Putamen (tissue), 1 donor: ENCODE data around the gene FAM187B.
"Not testable (repeated sequence)": the region's sequence is repeated elsewhere in the genome, so short reads cannot be mapped to it uniquely, and the experiment has no call there.

Experiments used
- DNase-seq: peaks from one replicate; pipeline ENCODE4 v3.0.0-alpha.2; 2016; ENCODE audit warnings: low spot score

FAM187B gene

DNA sequence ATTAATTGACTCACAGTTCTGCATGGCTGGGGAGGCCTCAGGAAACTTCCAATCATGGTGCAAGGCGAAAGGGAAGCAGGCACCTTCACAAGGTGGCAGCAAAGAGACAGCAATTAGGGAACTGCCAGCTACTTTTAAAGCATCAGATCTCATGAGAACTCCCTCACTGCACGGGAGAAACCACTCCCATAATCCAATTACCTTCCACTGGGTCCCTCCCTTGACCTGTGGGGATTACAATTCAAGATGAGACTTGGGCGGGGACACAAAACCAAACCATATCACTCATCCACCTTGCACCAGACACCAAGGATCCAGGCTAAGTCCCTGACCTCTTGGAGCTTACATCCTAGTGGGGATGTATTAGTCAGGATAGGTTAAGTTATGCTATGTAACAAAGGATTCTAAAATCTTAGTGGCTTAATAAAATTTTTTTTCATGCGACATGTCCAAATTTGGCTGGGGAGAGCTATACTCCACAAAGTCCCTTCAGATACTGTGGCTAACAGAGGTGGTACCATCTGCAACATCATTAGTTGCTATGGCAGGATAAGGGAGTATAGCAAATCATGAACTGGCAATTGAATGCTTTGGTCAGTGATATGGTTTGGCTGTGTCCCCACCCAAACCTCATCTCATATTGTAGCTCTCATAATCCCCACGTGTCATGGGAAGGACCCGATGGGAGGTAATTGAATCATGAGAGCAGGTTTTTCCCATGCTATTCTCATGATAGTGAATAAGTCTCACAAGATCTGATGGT is 8.3 kb upstream of the FAM187B start:
- no peak for DNase-seq

DNA sequence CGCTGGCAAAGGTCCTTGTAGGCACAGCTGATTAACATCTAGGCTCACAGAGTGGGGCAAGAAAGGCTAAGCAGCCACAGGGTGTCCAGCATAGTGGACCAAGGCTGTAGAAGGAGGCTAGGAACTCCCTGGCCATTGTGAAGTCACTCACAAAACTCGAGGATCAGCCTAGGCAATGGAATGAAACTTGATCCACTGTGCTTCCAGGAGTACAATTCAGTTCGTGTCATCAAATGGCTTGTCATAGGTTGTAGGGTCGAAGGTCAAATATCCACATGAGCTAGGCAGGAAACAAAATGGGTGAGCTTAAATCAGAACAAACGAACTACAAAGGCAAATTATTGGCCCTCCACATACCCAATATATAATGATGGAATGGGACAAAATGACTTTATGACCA is 4.4 kb upstream of the FAM187B start:
- DNase-seq = no peak

DNA sequence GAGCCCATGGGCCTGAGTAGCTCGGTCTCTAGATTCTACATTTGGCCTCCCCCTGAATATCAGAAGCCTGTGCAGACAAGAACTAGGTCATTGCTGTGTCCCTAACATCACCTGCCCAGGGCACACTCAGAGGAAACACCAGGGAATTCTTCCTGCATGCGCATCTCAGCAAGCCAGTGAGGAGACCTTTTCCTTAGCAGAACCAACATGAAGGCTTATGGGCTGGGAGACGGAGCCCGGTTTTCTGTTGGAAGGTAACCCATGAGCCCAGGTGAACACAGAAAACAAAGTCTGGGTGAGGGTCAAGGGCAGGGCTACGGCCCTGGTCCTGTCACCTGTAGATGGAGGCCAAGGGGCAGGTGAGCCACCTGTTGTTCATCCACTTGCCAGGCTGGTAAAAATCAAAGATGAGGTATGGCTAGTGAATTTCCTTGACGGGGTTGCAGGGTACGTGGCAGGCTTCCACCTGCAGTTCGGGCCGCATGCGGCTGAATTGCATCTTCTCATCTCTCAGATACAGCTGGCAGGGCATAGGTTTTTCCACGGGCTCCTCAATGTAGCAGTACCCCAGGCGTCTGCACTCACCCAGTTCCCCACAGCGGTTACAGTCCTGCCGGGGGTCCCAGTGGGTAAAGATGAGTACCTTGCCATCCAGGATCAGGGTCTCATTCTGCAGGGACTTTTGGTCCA is 3.6 kb upstream of the FAM187B start:
- DNase-seq = no peak

DNA sequence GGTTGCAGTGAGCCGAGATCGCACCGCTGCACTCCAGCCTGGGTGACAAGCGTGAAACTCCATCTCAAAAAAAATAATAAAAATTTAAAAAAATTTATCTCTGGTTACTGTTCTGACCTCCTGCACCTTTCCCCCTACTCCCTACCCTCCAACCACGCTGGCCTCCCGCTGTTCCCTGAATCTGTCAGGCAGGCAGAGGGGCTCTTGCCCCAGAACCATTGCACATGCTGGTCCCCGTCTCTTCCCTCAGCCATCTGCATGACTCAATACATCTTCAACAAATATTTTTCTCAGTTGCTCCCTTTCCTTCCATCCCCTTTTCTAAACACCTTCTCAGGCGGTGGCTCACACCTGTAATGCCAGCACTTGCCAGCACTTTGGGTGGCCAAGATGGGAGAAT is 1.1 kb upstream of the FAM187B start:
- DNase-seq = no peak

DNA sequence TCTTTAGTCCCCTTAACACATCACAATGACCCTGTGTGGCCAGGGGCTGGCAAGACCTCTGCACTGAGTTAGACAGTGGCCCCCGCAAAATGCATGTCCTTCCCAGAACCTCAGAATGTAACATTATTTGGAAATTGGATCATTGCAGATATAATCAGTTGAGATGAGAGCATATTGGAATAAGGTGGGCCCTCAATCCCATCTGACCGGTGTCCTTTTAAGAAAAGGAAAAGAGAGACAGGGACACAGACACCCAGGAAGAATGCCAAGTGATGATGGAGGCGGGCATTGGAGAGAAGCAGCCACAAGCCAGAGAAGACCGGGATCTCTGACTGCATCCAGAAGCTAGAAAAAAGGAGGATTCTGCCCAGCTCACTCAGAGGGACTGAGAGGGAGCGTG is 1.8 kb downstream of the FAM187B start:
- DNase-seq = no peak

DNA sequence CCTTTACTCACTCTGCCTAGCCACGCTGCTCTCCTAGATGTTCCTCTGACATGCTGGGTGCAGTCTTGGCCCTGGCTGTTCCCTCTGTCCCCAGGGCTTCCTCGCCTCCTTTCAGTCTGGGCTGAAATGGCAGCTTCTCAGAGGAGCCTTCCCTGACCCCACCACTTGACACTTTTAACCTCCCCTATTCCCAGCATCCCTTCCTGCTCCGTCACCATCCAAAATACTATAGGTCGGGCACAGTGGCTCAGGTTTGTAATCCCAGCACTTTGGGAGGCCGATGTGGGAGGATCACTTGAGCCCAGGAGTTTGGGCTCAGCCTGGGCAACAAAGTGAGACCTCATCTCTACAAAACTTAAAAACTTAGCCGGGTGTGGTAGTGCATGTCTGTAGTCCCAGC is 2.6 kb downstream of the FAM187B start:
- no peak for DNase-seq

DNA sequence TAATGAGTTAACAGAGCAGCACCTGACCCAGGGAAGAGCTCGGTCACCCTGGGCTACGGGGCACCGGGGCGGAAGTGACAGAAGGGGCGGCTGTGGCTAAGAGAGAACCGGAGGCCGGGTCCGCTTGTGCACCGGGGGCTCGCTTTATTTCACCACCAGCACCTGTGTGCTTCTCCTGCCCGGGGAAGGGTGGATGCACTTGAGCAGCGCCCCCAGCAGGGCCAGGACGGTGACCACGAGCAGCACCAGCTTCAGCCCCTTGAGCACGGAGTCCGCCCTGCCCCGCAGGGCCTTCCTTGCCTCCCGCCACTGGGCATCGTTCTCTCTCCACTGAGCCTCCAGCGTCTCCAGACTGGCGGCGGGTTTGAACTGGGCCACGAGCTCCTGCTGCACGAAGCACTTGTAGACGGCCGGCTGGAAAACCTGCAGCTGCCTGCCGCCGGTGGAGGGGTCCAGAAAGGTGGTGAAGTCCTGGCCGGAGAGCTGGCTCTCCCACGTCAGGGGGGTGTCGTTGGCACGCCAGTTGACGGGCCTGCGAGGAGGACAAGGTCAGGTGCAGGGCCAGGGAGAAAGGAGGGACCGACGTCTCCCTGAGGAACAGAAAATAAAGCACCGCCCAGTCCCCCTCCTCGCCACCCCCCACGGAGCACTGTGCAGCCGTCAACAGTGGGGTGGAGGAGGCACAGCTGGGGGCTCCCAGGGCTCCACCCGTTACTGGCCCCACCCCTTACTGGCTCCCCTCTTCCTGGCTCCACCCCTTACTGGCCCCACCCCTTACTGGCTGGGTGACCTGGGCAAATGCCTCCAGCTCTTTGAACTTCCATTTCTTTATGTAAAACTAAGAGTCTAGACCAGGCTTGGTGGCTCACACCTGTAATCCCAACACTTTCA is 3.6 kb downstream of the FAM187B start:
- no peak for DNase-seq

DNA sequence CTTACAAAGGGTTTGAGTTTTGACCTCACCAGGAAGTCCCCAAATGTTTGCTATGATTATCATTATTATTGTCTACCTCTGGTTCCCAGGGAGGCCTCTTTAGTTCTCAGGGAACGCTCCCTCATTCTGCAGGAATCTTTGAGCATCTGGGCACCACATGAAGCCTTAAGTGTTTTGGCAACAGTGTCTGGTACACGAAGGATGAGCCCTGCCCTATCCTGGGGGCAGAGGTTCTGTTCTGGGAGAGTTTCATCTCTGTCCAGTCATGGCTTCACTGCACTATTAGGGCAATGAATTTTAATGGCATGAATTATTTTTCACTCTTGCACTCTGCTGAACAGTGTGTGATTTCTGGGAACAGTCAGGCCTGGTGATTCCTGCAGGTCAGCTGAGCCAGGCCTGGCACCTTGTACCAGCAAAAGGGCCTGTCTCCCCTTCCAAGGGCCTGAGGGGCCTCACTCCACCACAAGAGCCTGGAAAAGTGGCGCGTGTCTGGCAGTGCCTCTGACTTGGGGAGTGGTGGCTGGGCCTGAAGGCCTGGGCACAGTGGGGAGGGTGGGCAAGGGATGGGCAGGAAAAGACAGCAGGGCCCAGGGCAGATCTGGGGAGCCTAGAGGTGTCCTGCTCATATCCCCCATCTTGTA is 4.6 kb downstream of the FAM187B start:
- DNase-seq = no peak

DNA sequence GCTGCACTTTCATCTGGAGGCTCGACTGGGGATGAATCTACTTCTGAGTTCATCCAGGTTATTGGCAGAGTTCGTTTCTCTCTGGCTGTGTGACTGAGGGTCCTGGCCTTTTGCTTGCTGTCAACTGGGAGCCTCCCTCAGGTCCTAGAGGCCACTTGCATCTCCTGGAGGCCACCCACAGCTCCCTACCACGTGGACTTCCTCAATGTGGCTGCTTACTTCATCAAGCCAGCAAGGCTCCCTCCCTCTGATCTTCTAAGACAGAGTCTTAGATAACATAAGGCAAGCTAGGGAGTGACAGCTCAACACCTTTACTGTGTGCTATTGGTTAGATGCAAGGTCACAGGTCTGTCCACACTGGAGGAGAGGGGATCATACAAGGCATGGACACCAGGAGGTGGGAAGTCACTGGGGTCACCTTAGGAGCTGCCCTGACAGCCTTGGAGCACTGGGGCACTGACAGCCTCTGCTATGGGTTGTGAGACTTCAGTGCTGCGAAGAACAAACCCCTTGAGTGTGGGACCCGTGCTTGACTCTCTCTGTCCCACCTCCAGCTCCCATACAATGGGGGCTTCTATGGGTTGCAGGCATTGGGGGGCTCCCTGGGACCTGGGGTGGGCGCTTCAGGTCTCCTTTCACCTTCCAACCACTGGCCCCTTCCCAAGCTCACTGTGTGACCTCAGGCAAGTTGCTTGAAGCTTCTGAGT is 5.3 kb downstream of the FAM187B start:
- DNase-seq = no peak

DNA sequence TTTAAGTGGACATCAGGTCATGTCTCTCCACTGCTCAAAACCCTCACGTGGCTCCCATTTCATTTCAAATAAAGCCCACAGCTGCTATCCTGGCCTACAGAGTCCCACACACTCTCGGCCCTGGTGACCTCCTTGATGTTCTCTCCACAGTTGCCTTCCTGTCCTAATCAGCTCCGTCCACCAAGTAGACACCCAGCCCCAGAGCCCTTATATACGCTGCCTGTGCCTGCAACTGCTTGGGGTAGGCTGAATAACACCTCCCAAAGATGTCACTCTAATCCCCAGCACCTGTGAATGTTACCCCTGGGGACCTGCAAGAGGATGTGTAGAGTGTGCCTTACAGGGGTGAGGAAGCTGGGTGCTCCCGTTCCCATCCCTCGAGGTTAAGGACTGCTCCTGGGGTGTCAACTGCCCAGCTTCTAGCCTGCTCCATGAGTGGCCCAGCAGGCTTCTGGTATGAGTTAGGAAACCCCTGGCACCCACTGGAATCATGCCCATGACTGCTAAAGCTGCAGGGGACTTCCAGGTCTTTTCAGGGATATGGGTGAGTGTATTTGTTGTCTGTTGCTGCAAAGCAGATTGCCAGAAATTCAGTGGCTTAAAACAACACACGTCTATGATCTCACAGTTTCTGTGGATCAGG is 6.0 kb downstream of the FAM187B start:
- no peak for DNase-seq

DNA sequence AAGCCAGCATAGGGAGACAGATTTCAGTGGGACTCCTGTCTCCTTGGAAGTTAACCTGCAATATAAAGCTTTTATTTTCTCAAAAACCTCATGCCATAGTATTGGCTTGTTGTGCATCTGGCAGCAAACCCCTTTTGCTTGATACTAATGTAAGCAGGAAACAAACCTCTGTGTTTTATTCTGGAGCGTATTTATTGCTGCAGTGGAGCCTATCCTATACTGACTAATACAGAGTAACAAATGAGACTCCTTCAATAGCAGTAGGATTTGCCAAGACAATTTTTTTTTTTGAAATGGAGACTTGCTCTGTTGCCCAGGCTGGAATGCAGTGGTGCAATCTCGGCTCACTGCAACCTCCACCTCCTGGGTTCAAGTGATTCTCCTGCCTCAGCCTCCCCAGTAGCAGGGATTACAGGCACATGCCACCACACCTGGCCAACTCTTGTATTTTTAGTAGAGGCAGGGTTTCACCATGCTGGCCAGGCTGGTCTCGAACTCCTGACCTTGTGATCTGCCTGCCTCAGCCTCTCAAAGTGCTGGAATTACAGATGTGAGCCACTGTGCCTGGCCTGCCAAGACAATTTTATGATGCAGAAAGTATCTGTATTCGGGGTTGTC is 7.5 kb downstream of the FAM187B start:
- DNase-seq = not testable (repeated sequence)

DNA sequence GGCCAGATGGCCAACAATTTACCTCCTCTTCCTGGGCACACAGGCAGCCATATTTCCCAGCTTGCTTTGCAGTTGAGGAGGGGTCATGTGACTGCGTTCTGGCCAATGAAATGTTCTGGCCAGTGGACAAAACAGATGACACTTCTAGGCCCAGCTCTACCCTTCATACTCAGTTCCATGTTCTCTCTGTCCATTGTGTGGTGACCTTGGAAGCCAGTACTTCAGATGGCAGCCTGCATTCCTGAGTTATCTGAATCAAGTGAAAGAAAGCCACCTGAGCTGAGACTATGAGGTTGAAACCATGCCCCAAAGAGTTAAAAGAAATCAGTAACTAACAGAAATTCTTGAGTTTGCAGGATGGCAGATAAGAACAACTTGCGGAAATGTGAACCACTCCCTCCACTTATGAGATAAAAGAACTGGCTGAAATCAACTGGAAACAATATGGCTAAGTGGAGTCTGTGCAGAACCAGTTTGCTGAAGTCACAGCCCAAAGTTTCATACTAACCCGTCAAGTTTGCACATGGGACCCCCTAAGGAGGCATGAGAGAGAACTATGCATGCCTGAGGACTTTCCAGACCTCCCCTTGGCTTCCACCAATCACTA is 8.1 kb downstream of the FAM187B start:
- no peak for DNase-seq

DNA sequence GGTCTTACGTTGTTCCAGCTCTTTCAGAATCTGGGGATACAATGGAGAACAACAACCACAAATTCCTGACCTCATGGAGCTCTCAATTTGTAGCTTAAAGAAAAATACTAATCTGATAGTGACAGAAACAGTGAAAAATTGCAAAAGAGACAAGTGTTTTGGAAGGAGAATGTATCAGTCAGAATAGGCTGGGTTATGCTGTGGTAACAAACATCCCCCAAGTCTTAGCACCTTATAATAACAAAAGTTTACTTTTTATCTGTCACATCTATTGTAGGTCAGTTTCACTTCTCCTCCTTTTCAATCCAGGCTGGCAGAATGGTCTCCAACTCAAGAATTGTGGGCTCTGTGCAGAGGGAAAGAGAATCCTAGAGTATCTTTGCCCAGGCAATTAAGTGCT is 9.5 kb downstream of the FAM187B start:
- DNase-seq = no peak

DNA sequence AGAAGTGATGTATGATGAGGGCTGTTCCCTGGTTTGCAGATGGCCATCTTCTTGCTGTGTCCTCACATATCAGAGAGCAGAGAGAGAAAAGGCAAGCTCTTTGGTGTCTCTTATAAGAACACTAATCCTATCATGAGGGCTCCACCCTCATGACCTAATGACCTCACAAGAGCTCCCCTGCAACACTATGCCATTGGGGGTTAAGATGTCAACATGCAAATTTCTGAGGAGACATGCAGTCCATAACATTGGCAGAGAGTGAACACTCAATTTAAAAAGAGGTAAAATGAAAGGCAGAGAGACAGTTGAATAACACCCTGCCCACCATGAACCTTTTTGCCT is 10.9 kb downstream of the FAM187B start:
- DNase-seq = no peak

DNA sequence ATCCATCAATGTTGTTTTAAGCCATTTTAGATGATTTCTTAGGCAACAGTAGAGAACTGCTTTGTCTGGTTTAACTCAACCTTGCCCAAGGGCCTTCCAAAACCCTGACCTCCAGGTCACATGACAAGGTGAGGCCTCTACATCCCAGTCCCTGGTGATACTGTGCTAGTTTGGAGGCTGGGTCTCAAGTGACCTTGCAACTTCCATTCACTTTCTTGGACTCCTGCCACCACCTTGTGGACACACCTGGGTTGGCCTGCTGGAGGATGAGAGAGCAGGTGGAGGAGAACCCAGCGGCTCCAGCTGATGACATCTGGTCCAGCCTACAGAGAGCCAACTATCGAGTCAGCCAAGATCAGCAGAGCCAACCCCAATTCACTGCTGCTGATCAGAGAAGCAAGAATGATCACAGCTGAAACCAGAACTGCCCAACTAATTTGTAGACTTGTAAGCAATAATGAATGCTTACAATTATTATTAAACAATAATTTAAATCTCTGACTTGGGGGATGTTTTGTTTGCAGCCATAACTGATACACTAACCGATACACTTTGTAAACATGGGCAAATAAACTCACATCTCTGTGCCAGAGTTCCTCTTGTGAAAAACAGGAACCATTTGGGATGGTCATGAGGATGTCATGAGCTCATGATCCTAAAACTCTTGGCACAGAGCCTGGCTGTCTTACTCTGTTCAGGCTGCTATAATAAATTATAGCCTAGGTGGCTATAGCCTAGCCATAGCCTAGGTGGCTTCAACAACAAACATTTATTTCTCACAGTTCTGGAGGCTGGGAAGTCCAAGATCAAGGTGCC is 11.5 kb downstream of the FAM187B start:
- peak; percentile 34 for DNase-seq

DNA sequence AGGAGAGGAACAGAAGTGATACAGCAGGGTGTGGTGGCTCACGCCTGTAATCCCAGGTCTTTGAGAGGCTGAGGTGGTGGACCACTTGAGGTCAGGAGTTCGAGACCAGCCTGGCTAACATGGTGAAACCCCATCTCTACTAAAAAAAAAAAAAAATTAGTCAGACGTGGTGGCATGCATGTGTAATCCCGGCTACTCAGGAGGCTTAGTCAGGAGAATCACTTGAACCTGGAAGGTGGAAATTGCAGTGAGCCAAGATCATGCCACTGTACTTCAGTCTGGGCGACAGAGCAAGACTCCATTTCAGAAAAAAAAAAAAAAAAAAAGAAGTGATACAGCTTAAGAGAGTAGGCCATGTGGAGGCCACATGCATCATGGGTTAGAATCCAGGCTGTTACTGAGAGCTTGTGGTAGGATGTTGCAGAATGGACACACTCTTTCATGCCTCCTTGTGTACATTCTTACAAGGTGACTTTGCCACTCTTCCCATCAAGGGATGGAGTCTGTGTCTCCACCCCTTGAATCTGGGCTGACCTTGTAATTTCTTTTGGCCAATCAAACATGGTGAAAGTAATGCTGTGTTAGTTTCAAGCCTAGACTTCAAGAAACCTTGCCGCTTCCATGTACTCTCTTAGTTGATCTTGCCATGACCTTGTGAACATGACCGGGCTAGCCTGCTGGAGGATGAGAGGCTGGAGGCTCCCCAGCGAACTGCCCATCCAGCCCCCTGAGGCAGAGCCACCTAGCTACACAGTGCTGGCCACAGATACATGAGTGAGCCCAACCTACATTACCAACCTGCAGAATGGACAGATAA is 12.3 kb downstream of the FAM187B start:
- DNase-seq = no peak

DNA sequence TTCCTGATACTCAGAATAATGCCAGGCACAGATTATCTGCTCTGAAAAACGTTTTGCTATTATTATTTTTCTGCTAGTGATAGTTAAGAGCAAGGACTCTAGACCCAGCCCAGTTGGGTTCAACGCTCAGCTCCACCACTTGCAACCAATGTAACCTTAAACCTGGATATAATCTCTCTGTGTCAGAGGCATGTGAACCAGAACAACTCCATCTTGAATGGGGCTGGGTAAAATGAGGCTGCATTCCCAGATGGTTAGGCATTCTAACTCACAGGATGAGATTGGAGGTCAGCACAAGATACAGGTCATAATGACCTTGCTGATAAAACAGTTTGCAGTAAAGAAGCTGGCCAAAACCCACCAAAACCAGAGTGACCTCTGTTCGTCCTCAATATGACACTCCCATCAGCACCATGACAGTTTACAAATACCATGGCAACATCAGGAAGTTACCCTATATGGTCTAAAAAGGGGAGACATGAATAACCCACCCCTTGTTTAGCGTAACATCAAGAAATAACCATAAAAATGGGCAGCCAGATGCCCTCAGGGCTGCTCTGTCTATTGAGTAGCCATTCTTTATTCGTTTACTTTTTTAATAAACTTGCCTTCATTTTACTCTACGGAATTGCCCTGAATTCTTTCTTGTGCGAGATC is 13.6 kb downstream of the FAM187B start:
- no peak for DNase-seq
